Lower leg skin (tissue), 3 donors: ENCODE results near the gene MINDY4.

ENCODE experiments used
- POLR2A ChIP-seq, 2 donors: fragments of 450-650 bp; IDR thresholded peaks; one replicate each; pipeline ENCODE4 v1.6.1; 2016 to 2017; ENCODE audit warnings: antibody characterized with exemption in 2 of 2, mild to moderate bottlenecking in 1 of 2, moderate library complexity in 1 of 2
- TF ChIP-seq, protein P1 (sequence below), 3 donors: fragments of 450-650 bp; IDR thresholded peaks; one replicate each; pipeline ENCODE4 v1.5.1; 2016; ENCODE audit warnings: antibody characterized with exemption in 3 of 3, mild to moderate bottlenecking in 3 of 3, moderate library complexity in 2 of 3

DNA sequence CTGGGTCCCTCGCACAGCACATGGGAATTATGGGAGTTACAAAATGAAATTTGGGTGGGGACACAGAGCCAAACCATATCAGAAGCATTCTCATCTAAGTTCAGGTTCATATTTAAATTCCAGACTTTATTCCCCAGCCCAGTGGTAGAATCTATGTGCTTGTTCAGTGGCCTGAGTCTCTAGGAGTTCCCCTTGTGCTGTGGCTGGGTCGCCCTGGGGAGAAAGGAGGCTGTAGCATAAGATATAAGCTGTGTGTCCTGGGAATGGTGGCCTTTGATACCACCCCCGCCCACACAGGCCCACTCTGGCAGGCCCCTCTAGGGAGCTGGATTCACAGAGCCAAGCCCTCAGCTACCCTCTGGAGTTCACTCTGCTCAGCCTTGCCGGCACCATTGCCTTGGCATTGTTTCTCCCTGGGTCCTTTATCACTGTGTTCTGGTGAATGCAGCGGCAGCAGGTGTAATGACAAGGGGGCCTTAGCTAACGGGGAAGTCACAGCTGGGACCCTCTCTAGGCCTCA is 64.2 kb downstream of the MINDY4 start:
- TF ChIP-seq, protein P1, sequence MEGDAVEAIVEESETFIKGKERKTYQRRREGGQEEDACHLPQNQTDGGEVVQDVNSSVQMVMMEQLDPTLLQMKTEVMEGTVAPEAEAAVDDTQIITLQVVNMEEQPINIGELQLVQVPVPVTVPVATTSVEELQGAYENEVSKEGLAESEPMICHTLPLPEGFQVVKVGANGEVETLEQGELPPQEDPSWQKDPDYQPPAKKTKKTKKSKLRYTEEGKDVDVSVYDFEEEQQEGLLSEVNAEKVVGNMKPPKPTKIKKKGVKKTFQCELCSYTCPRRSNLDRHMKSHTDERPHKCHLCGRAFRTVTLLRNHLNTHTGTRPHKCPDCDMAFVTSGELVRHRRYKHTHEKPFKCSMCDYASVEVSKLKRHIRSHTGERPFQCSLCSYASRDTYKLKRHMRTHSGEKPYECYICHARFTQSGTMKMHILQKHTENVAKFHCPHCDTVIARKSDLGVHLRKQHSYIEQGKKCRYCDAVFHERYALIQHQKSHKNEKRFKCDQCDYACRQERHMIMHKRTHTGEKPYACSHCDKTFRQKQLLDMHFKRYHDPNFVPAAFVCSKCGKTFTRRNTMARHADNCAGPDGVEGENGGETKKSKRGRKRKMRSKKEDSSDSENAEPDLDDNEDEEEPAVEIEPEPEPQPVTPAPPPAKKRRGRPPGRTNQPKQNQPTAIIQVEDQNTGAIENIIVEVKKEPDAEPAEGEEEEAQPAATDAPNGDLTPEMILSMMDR (IDR thresholded peaks at IDR 0.05), result no peak
- no peak for TF ChIP-seq POLR2A (IDR thresholded peaks at IDR 0.05)
